OCI-LY7 (cell line): ENCODE measurements around the gene OR2T3.
"Not testable (repeated sequence)": the region's sequence is repeated elsewhere in the genome, so short reads cannot be mapped to it uniquely, and the experiment has no call there.

Source experiments
- CTCF ChIP-seq: fragments of 200-600 bp; sonication (generic); conservative IDR thresholded peaks from 2 replicates; pipeline ENCODE4 v1.5.1; 2014; ENCODE audit warnings: mild to moderate bottlenecking, antibody characterized with exemption, low read length, moderate library complexity, mixed read lengths
- EZH2phosphoT487 ChIP-seq: fragments of 200-600 bp; sonication (generic); IDR thresholded peaks from 2 replicates; pipeline ENCODE4 v1.6.1; 2018; ENCODE audit warnings: low read depth, borderline replicate concordance, mild to moderate bottlenecking, mixed run types, antibody characterized with exemption, low read length, moderate library complexity, mixed read lengths

DNA sequence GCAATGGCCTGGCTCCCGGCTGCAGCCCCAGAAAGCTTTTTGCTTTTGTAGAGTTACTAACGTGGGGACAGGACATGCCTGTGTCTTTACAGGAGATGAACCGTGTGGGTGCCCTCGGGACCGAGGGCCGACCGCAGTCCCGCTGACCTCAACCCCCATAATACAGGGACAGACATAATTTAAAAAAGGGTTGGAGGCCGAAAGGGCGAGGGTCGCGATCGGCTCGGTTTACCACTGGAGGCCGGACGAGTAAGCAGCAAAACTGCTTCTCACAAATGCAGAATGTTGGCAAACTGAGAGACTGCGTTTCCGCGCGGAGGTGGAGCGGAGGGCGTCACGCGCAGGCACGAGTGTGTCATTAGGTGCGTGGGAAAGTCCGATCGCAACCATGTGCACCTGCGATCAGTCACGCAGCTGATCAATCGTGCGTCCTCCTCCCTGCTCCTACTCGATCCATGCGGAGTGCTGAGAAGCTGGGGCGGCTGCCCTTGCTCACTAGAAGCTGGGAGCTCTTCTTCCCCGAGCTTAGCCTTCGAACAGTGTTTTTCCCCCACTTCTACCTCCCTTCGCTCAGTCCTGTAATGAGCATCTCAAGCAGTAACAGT is 39.2 kb upstream of the OR2T3 start:
- TF ChIP-seq CTCF, EZH2phosphoT487: not testable (repeated sequence)
